Skeletal muscle cell (primary cell): ENCODE results near the gene ENPP1.

Experiments used
- DNase-seq: peaks from one replicate; pipeline ENCODE4 v3.0.0-alpha.2; 2010; ENCODE audit warnings: low read depth
- H3K4me3 ChIP-seq: 2 replicates; pipeline ENCODE4 v1.5.1; 2011; ENCODE audit warnings: low read depth, mild to moderate bottlenecking, control low read depth, low read length, moderate library complexity

Gene ENPP1

GRCh38 chr6:131782764-131783163 is 25.1 kb upstream of the ENPP1 start:
- no peak for DNase-seq
- no peak overlapping the region for H3K4me3 ChIP-seq

GRCh38 chr6:131784561-131784960 is 23.3 kb upstream of the ENPP1 start:
- no peak overlapping the region for H3K4me3 ChIP-seq
- DNase-seq, result no peak

- H3K4me3 ChIP-seq, result no peak overlapping the region
- DNase-seq, result no peak
Measured at GRCh38 chr6:131787079-131787478, 20.7 kb upstream of the ENPP1 start.

- no peak overlapping the region for H3K4me3 ChIP-seq
- DNase-seq, result no peak
Measured at GRCh38 chr6:131787766-131788712, 19.8 kb upstream of the ENPP1 start.

- no peak for DNase-seq
- no peak overlapping the region for H3K4me3 ChIP-seq
Measured at GRCh38 chr6:131789219-131789618, 18.6 kb upstream of the ENPP1 start.

GRCh38 chr6:131791476-131791875 is 16.3 kb upstream of the ENPP1 start:
- no peak for DNase-seq
- H3K4me3 ChIP-seq, result no peak overlapping the region

GRCh38 chr6:131792091-131792496 is 15.7 kb upstream of the ENPP1 start:
- DNase-seq, result no peak
- H3K4me3 ChIP-seq, result no peak overlapping the region

- no peak for DNase-seq
Measured at GRCh38 chr6:131795366-131795765, 12.5 kb upstream of the ENPP1 start.

GRCh38 chr6:131802347-131802746 is 5.5 kb upstream of the ENPP1 start:
- H3K4me3 ChIP-seq, result no peak overlapping the region
- DNase-seq, result no peak

More at GRCh38 chr6:131795366-131795765, 12.5 kb upstream of the ENPP1 start:
- no peak overlapping the region for H3K4me3 ChIP-seq

- no peak for DNase-seq
- H3K4me3 ChIP-seq, result no peak overlapping the region
Measured at GRCh38 chr6:131803007-131803769, 4.6 kb upstream of the ENPP1 start.

GRCh38 chr6:131804131-131804530 is 3.7 kb upstream of the ENPP1 start:
- no peak for DNase-seq
- no peak overlapping the region for H3K4me3 ChIP-seq

GRCh38 chr6:131807321-131807643 is 538 bp upstream of the ENPP1 start:
- no peak for DNase-seq
- peak overlapping the region; percentile 67 for H3K4me3 ChIP-seq

GRCh38 chr6:131808460-131809269 is 845 bp downstream of the ENPP1 start:
- DNase-seq, result no peak
- H3K4me3 ChIP-seq, result peak overlapping the region; percentile 67

- no peak for DNase-seq
- no peak overlapping the region for H3K4me3 ChIP-seq
Measured at GRCh38 chr6:131811500-131811899, 3.7 kb downstream of the ENPP1 start.

GRCh38 chr6:131813991-131814390 is 6.2 kb downstream of the ENPP1 start:
- no peak for DNase-seq
- no peak overlapping the region for H3K4me3 ChIP-seq

GRCh38 chr6:131816869-131817268 is 9.0 kb downstream of the ENPP1 start:
- DNase-seq, result no peak
- H3K4me3 ChIP-seq, result no peak overlapping the region

GRCh38 chr6:131819572-131820124 is 11.8 kb downstream of the ENPP1 start:
- no peak overlapping the region for H3K4me3 ChIP-seq
- no peak for DNase-seq

- H3K4me3 ChIP-seq, result no peak overlapping the region
Measured at GRCh38 chr6:131821010-131821807, 13.4 kb downstream of the ENPP1 start.

GRCh38 chr6:131822119-131822518 is 14.3 kb downstream of the ENPP1 start:
- DNase-seq, result no peak
- no peak overlapping the region for H3K4me3 ChIP-seq

More at GRCh38 chr6:131821010-131821807, 13.4 kb downstream of the ENPP1 start:
- DNase-seq, result no peak
